Activated T-cell treated with anti-CD3 and anti-CD28 coated beads, Interleukin-2, amount 50 U/mL, for 72 hours (primary cell): ENCODE data around the gene LIMA1. TPM values are rescaled to one million over a fixed set of nuclear protein-coding genes. Genes with fewer than 3 reads are reported as not detected.

ENCODE experiments used
- ATAC-seq, 2 donors: fragments of 150-1000 bp; cut with Tn5 transposase; replicated peaks in 1 of 2; 2 replicates each; pipeline ENCODE4 v1.10.0; 2021; ENCODE audit warnings: moderate library complexity in 2 of 2, mild to moderate bottlenecking in 1 of 2
- DNase-seq, 2 donors: peaks; one replicate each; pipeline ENCODE4 v3.0.0; 2021 to 2022; ENCODE audit warnings: mixed read lengths in 1 of 2
- H3K27ac Mint-ChIP-seq: one replicate; pipeline ENCODE4 v1.8.0; 2022; ENCODE audit warnings: mild to moderate bottlenecking, moderate library complexity, mixed read lengths
- H3K27me3 Mint-ChIP-seq: one replicate; pipeline ENCODE4 v1.8.0; 2022; ENCODE audit warnings: low read depth, mixed read lengths
- H3K36me3 Mint-ChIP-seq, 2 donors: one replicate each; pipeline ENCODE4 v1.8.0; 2022; ENCODE audit warnings: mixed read lengths in 2 of 2, mild to moderate bottlenecking in 1 of 2; ENCODE audit not compliant: insufficient read depth in 2 of 2
- H3K4me1 Mint-ChIP-seq: one replicate; pipeline ENCODE4 v1.8.0; 2022; ENCODE audit warnings: low read depth, mixed read lengths
- H3K4me3 Mint-ChIP-seq, 2 donors: one replicate each; pipeline ENCODE4 v1.8.0; 2022; ENCODE audit warnings: mild to moderate bottlenecking in 2 of 2, mixed read lengths in 2 of 2, moderate library complexity in 2 of 2
- H3K9me3 Mint-ChIP-seq, 2 donors: one replicate each; pipeline ENCODE4 v1.8.0; 2022; ENCODE audit warnings: mixed read lengths in 2 of 2
- total RNA-seq, 2 donors: library from RNA; stranded (reverse); gene quantifications; one replicate each; pipeline ENCODE4 v1.2.3, GENCODE V29; 2022

Gene LIMA1
- total RNA-seq, 2 donors from 2014 or later: 117 to 124 TPM

DNA sequence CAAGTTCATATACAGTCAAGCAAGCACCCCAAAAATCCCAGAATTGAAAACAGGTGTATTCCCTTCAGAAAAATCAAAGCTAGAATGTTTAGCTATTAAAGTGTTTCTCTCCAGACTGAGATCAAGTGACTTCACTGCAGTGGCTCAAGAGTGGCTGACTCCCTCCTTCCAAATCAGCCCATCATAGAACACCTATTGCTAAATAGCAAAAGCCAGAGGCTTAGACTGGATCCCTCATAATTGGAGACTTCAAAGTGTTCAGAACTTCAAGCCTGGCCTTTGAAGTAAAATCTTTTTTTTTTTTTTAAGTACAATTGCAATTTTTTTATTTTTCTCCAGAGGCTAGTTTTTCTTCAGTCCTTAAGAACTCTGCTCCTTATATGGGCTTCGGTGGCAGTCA, 66.1 kb downstream of the LIMA1 start:
- Mint-ChIP-seq H3K4me1 (peaks cover 72% of the 10 kb centered on the region), H3K36me3 (peaks cover 8 to 26% of the 10 kb centered on the region in 2 donors), H3K27ac (peak overlapping the region; percentile 64)

DNA sequence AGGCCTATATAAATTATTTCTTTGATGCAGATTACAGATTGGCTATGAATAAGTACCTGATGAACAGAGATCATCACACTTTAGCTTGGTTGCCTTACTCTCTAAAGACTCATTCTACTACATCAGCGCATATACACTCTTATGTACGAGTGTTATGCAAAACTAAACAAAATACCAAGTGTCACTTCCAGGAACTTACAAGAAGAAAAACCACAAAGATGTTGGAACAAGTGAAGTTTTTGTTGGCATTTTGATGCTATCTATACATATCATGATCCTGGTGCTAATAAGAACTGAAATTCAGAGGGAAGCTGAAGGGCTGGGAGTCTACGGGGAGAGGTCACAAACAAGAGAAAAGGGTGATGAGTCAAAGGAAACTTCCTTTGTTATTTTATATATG, 68.3 kb downstream of the LIMA1 start:
- no peak for DNase-seq
- peak overlapping the region; percentile 72 for H3K27ac Mint-ChIP-seq
- H3K4me1 Mint-ChIP-seq: peaks cover 79% of the 10 kb centered on the region
- peak overlapping the region; percentile 47 to 76 for H3K4me3 Mint-ChIP-seq
- H3K27me3 Mint-ChIP-seq: no peaks in the 10 kb centered on the region
- H3K36me3 Mint-ChIP-seq: peaks cover 9 to 26% of the 10 kb centered on the region in 2 donors
- H3K9me3 Mint-ChIP-seq: no peaks in the 10 kb centered on the region
- ATAC-seq: peak; percentile 47 to 55

More for the DNA sequence above, 66.1 kb downstream of the LIMA1 start:
- H3K27me3 Mint-ChIP-seq: no peaks in the 10 kb centered on the region
- ATAC-seq (no peak), DNase-seq (no peak)
- H3K9me3 Mint-ChIP-seq: no peaks in the 10 kb centered on the region
- H3K4me3 Mint-ChIP-seq: peak overlapping the region; percentile 58 to 65

DNA sequence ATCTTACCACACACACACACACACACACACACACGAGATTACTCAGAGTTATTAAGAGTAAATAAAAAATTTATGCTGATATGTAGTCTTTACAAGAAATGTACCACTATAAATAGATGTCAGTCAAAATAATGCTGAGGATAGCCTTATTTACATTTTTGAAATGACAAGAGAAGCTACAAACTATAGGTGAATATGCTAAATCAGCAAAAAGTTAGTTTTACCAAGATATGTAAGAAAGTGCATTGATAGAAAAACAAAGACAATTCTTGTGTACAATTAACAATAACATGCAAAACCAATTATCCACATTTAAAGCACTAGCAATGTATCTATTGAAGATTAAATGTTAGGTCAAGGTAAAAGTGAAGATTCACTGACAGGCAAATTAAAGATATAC, 69.3 kb downstream of the LIMA1 start:
- no peaks in the 10 kb centered on the region for H3K9me3 Mint-ChIP-seq
- peaks cover 72% of the 10 kb centered on the region for H3K4me1 Mint-ChIP-seq
- H3K4me3 Mint-ChIP-seq: peak overlapping the region; percentile 50 to 76
- H3K27me3 Mint-ChIP-seq: no peaks in the 10 kb centered on the region
- DNase-seq (no peak), ATAC-seq (no peak)
- peak overlapping the region; percentile 72 for H3K27ac Mint-ChIP-seq
- H3K36me3 Mint-ChIP-seq: peaks cover 6 to 24% of the 10 kb centered on the region in 2 donors

DNA sequence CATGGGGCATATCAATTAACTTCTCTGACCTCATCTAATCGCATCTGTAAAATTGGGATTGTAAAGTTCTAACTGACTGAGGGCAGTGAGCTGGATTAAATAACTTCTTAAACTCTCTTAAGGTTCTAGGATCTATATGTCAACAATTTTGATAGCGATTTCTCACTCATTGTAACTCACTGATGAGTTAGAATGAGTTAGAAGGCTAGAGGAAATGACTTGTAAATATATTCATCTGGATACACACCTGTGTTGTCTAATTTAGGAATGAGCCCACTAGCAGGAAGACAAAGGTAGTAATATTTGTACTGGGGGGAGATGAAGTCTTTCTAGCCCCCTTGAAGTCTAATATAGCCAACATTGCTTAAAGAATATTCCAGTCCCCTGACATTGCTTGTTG, 69.9 kb downstream of the LIMA1 start:
- peak overlapping the region; percentile 72 for H3K27ac Mint-ChIP-seq
- no peaks in the 10 kb centered on the region for H3K9me3 Mint-ChIP-seq
- peak overlapping the region; percentile 50 to 76 for H3K4me3 Mint-ChIP-seq
- ATAC-seq (peak; percentile 51 to 57), DNase-seq (no peak)
- H3K4me1 Mint-ChIP-seq: peaks cover 66% of the 10 kb centered on the region
- H3K36me3 Mint-ChIP-seq: peaks cover 6 to 22% of the 10 kb centered on the region in 2 donors
- no peaks in the 10 kb centered on the region for H3K27me3 Mint-ChIP-seq

DNA sequence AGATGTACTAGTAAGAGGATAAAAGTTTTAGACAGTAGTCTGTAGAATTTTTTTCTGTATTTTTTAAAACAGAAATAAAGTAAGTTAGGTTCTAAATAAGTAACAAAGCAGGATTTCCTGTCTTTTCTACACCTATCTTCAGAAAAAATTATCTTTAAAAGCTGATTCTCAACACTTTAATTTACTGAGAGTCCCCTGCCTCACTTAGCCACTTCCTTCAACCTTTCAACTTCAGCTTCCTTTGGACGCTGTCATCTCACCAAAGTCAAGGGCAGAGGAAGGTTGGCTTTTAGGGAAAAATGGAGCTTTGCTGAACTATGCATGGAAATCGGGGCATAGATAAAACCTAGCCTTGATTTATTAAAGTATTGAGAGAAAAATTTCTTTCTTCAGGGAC, 71.3 kb downstream of the LIMA1 start:
- peak overlapping the region; percentile 99 for H3K27ac Mint-ChIP-seq
- H3K4me1 Mint-ChIP-seq: peaks cover 54% of the 10 kb centered on the region
- H3K9me3 Mint-ChIP-seq: no peaks in the 10 kb centered on the region
- H3K27me3 Mint-ChIP-seq: no peaks in the 10 kb centered on the region
- H3K36me3 Mint-ChIP-seq: peaks cover 6 to 27% of the 10 kb centered on the region in 2 donors
- no peak for ATAC-seq
- DNase-seq: no peak
- peak overlapping the region; percentile 53 to 79 for H3K4me3 Mint-ChIP-seq

DNA sequence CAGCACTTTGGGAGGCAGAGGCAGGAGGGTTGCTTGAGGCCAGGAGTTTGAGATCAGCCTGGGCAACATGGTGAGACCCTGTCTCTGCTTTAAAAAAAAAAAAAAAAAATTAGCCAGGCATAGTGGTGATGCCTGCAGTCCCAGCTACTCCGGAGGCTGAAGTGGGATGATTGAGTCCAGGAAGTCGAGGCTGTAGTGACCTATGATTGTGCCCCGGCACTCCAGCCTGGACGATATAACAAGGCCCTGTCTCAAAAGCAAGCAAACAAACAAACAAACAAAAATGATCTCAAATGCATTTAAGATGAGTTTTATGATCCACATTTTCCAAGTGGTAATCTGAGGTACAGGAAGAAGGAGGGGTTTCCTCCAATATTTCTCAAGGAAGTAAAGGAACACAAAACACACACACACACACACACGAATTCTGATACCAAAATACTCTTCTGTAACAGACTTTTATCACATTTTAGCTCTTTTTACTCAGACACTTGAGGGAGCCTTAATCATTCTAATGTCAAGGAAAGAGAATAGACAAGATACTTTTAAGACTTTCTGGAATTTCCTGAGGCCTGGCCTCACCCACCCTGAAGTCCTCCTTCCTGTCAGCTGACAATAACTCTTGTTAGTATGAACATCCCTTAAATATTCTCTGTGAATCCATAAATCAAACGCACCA, 71.8 kb downstream of the LIMA1 start:
- ATAC-seq (no peak), DNase-seq (no peak)
- Mint-ChIP-seq H3K36me3 (peaks cover 6 to 27% of the 10 kb centered on the region in 2 donors), H3K9me3 (no peaks in the 10 kb centered on the region), H3K27ac (peak overlapping the region; percentile 99), H3K4me1 (peaks cover 49% of the 10 kb centered on the region), H3K27me3 (no peaks in the 10 kb centered on the region), H3K4me3 (peak overlapping the region; percentile 53 to 79)

DNA sequence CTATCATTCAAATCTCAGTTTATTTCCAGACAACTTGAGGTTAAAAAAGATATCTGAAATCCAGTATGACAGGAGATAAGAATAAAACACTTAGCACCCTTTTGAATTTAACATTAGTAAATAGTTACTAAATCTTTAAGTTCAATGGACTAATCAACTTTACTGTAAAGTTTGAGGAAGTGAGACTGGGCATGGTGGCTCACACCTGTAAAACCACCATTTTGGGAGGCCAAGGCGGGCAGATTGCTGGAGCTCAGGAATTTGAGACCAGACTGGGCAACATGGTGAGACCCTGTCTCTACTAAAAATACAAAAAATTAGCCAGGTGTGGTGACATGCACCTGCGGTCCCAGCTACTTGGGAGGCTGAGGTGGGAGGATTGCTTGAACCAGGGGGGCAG, 75.9 kb downstream of the LIMA1 start:
- Mint-ChIP-seq H3K9me3 (no peaks in the 10 kb centered on the region), H3K27ac (no peak overlapping the region), H3K36me3 (peaks cover 13 to 37% of the 10 kb centered on the region in 2 donors), H3K4me3 (no peak overlapping the region), H3K27me3 (no peaks in the 10 kb centered on the region), H3K4me1 (peaks cover 16% of the 10 kb centered on the region)
- no peak for ATAC-seq
- no peak for DNase-seq

DNA sequence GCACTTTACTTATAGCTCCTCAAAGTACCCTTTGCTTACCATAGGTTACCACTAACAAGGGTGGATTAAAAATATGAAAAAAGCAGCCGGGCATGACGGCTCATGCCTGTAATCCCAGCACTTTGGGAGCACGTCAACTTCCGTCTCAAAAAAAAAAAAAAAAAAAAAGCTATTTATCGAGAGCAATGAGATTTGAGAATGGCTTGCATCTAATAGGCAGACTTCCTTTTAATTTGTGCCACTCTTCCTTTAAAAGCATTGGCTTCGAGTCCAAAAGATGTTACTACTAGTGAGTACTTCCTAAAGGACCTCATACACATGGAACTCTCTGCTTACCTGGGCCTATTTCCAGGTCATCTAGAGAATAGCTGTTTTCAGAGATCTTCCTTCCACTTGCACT, 77.7 kb downstream of the LIMA1 start:
- DNase-seq (no peak), ATAC-seq (no peak)
- peaks cover 4% of the 10 kb centered on the region for H3K4me1 Mint-ChIP-seq
- no peaks in the 10 kb centered on the region for H3K27me3 Mint-ChIP-seq
- no peak overlapping the region for H3K27ac Mint-ChIP-seq
- H3K9me3 Mint-ChIP-seq: no peaks in the 10 kb centered on the region
- no peak overlapping the region for H3K4me3 Mint-ChIP-seq
- H3K36me3 Mint-ChIP-seq: peaks cover 11 to 39% of the 10 kb centered on the region in 2 donors

DNA sequence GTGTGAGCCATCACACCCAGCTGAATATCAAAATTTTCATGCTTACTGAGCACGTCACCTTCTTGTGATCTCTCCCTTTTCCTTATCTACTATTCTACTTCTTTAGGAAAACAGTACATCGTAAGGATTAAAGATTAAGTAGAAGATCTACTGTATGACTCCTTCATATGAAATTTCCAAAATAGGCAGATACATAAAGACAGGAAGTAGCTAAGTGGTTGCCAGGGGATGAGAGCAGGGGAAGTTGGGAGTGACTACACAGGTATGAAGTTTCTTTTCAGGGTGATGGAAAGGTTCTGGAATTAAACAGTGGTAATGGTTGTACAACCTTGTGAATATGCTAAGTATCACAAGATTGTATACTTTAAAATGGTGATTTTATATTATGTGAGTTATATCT, 79.6 kb downstream of the LIMA1 start:
- Mint-ChIP-seq H3K4me1 (no peaks in the 10 kb centered on the region), H3K27ac (peak overlapping the region; percentile 0), H3K9me3 (no peaks in the 10 kb centered on the region), H3K4me3 (no peak overlapping the region), H3K36me3 (peaks cover 15 to 46% of the 10 kb centered on the region in 2 donors), H3K27me3 (no peaks in the 10 kb centered on the region)
- DNase-seq (no peak), ATAC-seq (no peak)

DNA sequence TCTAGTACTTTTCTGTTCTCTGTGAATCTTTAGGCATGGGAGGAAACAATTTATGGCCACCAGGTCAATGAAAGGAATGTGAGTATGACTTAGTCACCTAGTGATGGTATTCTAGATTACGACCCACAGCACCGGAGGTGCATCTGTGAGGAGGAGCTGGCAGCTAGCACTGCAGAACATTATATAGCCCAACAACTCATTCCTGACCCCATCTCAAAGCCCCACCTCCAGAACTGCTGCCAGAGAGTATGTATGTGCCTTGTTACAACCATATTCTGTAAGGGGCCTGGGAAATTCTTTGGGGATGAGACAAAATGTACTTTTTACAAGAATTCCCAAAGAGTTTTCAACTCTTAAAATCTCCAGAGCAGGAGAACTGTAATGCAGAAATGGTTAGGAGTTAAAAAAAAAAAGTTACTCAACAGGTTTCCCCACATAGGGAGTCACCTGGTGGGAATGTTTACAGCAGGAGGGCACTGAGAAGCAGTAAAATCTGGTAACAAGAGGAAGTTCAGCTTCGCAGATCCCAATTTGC, 81.3 kb downstream of the LIMA1 start:
- no peak overlapping the region for H3K4me3 Mint-ChIP-seq
- no peak for ATAC-seq
- no peaks in the 10 kb centered on the region for H3K27me3 Mint-ChIP-seq
- no peak overlapping the region for H3K27ac Mint-ChIP-seq
- H3K4me1 Mint-ChIP-seq: no peaks in the 10 kb centered on the region
- DNase-seq: no peak
- no peaks in the 10 kb centered on the region for H3K9me3 Mint-ChIP-seq
- peaks cover 15 to 46% of the 10 kb centered on the region in 2 donors for H3K36me3 Mint-ChIP-seq

DNA sequence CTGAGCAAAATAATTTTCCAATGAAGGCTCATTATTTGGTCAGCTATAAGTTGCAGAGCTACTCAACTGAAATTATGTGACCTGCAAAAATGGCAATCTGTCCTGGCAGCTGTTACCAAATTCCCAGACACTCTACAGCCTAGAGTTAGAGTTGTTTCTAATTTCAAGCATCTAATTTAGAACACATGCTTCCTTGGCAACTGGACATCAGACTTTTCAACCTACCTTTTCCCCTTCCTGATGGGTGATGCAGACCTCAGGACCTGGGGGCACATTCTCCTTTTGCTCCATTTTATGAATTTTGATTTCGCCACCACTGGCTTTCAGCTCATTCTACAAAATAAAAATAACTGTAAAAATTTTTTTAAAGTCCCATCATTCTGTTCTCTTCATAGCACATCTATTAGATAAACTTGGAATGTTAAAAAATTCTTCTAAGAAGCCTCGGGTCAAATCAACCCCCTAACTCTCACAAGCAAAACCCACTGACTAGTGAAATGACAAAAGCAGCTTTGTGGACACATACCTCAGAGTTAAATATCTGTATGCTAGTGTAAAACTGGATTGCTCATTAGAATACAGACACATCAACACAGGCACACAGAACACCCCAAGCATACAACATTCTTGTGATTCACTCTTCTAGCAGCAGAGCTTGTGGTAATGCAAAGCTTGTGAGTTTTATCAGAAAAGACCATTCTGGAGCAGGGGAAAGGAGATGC, 82.6 kb downstream of the LIMA1 start:
- Mint-ChIP-seq H3K27me3 (no peaks in the 10 kb centered on the region), H3K36me3 (peaks cover 11 to 51% of the 10 kb centered on the region in 2 donors), H3K9me3 (no peaks in the 10 kb centered on the region), H3K4me1 (no peaks in the 10 kb centered on the region), H3K4me3 (no peak overlapping the region), H3K27ac (no peak overlapping the region)
- DNase-seq (no peak), ATAC-seq (no peak)

DNA sequence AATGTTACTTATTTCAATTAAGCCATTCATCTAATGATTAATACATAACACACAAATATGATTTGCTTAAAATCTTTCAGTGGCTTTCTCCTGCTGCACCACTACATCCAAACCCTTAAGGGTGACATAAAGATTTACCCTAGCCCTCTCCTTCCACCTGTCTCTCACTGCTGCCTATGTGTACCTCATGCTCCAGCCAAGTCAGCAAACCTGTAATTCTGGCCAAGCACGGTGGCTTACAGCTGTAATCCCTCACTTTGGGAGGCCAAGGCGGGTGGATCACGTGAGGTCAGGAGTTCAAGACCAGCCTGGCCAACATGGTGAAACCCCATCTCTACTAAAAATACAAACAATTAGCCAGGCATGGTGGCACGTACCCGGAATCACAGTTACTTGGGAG, 84.5 kb downstream of the LIMA1 start:
- Mint-ChIP-seq H3K36me3 (peaks cover 7 to 45% of the 10 kb centered on the region in 2 donors), H3K27ac (no peak overlapping the region), H3K9me3 (no peaks in the 10 kb centered on the region)

DNA sequence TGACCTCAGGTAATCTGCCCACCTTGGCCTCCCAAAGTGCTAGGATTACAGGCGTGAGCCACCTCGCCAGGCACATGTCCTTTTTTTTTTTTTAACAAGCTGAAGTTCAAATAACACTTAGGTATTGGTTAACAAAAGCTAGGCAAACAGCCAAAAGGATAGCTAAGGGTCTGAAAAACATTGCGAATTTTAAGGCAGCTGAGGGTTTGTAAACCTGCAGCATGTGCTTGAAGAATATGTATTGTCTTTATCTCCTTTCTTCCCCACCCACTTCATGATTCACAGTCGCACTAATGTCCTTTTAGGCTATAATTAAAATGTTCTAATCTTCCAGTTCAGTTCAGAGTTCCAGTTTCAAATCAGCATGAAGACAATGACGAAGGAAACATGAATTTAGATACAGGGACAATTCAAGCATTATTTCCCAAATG, 86.0 kb downstream of the LIMA1 start:
- no peaks in the 10 kb centered on the region for H3K27me3 Mint-ChIP-seq
- ATAC-seq (no peak), DNase-seq (no peak)
- peaks cover 8 to 40% of the 10 kb centered on the region in 2 donors for H3K36me3 Mint-ChIP-seq
- no peaks in the 10 kb centered on the region for H3K9me3 Mint-ChIP-seq
- peak overlapping the region; percentile 86 for H3K27ac Mint-ChIP-seq
- H3K4me1 Mint-ChIP-seq: no peaks in the 10 kb centered on the region
- no peak overlapping the region for H3K4me3 Mint-ChIP-seq

More for the DNA sequence above, 84.5 kb downstream of the LIMA1 start:
- no peaks in the 10 kb centered on the region for H3K4me1 Mint-ChIP-seq
- ATAC-seq (no peak), DNase-seq (no peak)
- H3K27me3 Mint-ChIP-seq: no peaks in the 10 kb centered on the region
- no peak overlapping the region for H3K4me3 Mint-ChIP-seq
